Right renal cortex interstitium (tissue), 3 donors: ENCODE results near the gene OMD. TPM values are rescaled to one million over a fixed set of nuclear protein-coding genes. Genes with fewer than 3 reads are reported as not detected.

Source experiments
- DNase-seq, 3 donors: peaks; one replicate each; pipeline ENCODE4 v3.0.0-alpha.2; 2013; ENCODE audit warnings: low read depth in 3 of 3, low spot score in 2 of 3
- polyA plus RNA-seq, 3 donors: library from polyadenylated mRNA; unstranded; fragments of 120-200 nt; gene quantifications; one replicate each; pipeline ENCODE4 v1.2.1, GENCODE V29; 2013; ENCODE audit not compliant: insufficient read length in 3 of 3

The OMD gene, protein sequence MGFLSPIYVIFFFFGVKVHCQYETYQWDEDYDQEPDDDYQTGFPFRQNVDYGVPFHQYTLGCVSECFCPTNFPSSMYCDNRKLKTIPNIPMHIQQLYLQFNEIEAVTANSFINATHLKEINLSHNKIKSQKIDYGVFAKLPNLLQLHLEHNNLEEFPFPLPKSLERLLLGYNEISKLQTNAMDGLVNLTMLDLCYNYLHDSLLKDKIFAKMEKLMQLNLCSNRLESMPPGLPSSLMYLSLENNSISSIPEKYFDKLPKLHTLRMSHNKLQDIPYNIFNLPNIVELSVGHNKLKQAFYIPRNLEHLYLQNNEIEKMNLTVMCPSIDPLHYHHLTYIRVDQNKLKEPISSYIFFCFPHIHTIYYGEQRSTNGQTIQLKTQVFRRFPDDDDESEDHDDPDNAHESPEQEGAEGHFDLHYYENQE
- polyA plus RNA-seq = 1 to 10 TPM in 2 of 3 donors, under 1 TPM in 1; 0.41 to 1.5 (median 1.1) TPM

DNA sequence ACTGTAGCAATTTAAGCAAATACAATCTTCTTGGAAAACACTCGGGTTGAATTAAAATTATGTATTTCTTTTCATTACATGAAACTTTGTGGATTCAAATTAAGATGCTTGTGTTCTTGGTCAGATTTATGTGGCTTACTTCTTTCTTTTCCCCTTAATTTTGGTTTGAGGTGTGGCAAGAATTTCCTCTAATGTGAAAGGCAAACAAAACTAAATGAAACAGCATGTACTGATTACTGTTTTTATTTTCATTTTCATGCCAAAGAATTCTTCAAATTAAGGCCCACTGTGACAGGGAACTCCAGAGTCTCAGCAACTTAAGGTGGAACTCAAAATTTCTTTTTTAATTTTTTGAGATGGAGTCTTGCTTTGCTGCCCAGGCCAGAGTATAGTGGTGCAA, at the start of gene OMD:
TSS of gene OMD (minus strand) at position 132 of the 400 bp plus-strand sequence. CDS start 6,913 bp downstream, outside the sequence.
- no peak for DNase-seq

DNA sequence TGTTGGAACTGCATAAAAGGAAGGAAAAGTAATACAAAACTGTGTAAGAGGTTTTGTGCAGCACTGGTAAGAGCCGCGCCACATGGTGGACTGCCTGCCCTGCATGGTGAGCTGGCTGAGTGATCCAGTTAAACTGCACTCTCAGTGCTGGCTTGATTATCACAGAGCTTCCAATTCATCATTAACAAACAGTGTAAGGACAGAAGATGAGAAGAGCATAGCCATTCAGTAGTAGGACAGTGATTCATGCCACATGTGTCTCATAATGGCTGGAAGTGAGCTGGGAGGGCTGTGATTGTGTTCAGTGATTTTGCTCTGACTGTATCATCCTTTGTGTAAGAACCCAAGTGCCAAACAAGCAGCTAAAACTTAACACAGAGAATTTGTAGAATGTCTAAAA, 43.9 kb upstream of the OMD start:
- DNase-seq = no peak

DNA sequence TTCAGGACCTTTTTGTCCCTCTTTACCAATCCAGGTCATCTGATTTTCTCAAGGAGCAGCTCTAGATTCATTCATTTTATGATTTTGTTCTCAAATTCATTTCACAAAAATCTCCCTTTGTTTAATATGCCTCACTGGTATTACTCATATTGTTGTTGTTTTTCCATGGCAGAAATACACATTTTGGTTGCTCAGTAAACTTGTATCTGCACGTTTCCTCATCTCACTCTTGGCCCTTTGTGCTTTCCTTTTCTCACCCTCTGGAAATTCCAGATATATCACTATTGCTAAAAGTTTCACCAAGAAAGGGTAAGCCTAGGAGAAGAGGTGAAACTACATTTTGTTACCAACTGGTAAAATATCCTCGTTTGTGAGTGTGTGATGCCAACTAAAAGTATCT, 43.2 kb upstream of the OMD start:
- no peak for DNase-seq

DNA sequence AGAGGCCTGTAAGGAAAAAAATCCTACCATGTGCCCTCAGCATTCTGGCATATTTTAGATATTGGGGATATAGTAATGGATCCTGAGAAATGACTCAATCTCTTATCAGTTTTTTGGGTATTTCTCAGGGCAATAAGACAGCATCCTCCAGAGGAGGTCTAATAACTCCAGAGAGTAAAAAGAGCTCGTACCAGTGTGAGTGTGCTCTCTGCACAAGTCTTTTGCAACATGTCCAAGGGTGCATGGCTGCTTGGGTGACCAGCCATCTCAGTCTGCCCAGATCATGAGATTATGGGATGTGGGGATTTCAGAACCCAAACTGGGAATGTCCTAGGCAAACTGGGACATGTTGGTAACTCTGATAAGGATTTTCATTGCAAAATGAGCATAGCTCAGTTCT, 42.8 kb upstream of the OMD start:
- no peak for DNase-seq

DNA sequence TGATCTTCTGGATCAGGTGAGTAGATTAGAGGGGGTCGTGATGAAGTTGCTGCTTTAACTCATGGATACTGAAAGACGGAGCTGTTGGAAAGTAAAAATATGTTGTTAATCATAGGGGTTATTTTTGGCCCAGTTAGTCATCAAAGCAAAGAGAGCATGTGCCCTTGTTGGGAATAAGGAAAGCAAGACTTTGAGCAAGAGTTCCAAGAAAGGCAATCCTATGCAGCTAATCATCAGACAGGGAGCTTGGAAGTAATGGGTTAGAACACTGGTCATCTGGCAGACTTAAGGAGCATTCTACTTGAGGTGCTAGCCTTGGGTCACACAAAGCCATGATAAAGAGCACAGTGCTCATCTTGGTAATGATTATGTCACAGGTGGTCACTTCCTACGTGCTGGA, 39.7 kb upstream of the OMD start:
- DNase-seq = no peak

DNA sequence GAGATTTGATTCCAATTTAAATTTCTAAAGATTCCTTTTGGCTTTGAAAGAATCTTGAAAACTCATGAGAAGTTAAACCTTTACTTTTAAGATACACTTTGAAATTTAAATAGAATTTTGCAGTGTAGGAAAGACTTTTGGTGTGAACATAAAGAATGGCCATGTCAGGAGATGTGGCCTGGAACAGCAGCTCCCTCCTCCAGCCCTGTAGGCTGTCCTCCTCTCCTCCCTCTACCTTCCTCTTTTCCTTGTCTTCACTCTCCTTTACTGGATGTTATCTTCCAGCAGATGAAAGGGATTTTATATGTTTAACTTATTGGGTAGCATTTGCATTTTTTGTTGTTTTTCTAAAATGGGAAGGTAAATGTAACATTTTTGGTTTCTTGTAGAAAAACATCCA, 39.1 kb upstream of the OMD start:
- DNase-seq = no peak

DNA sequence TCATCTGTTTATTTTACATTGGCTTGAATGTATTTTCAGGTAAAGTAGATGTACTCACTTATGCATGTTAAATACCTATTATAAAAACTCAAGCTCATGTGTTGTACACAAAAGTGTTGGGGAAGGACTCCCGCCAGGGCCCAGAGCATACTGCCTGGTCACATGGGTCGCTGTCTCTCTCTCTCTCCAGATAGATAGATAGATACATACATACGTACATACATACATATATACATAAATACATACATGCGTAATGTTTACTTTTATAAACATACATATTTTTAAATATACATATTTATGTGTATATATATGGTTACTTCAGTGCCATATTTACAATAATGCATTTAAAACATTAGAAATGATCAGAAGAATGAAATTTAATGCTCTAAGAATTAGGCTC, 33.3 kb upstream of the OMD start:
- DNase-seq = no peak

DNA sequence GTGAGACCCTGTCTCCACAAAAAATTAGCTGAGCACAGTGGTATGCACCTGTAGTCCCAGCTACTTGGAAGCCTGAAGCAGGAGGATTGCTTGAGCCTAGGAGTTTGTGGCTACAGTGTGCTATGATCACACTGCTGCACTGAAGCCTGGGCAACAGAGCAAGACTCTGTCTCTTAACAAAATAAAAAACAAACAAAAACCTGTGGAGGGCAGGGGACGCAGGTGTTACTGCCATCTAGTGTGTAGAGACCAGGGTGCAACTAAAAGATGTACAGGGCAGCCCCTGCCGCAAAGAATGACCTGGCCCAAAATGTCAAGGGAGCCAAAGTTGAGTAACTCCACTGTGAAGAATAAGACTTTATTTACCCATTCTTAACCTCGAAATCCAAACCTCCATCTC, 30.9 kb upstream of the OMD start:
- DNase-seq = no peak

DNA sequence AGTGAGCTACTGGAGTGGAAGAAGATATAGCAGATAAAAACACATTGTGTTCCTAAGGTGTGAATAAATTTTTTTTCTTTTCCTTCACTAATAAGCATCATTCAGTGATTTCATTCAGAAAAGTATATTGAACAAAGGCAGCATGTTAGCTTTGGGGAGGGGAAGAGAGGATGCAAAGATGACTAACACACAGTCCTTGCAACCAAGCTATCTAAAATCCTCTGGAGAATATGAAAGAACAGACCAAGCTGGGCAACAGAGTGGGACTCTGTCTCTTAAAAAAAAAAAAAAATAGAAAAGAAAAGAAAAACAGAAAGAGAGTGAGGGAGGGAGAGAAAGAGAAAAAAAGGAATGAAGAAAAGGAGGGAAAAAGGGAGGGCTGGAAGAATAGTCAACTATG, 22.3 kb upstream of the OMD start:
- DNase-seq = no peak

DNA sequence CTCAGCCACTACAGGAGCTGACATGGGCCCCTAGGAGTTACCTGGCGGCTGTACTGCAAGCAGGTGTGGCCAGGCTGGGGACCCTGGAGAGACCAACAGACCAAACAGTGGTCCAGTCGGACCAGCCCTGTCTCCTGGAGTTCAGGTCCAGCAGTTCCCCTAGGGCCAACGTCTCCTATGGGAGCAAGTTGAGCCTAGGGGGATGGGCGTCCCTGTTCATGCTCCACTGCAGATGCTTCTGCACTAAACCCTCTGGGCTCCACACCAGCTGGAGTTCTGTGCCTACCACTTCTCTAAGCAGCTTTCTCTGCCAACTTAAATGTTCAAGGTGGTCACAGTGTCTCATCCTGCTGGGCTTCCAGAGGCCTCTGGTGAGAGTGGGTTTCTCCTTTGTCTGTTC, 20.6 kb upstream of the OMD start:
- no peak for DNase-seq

DNA sequence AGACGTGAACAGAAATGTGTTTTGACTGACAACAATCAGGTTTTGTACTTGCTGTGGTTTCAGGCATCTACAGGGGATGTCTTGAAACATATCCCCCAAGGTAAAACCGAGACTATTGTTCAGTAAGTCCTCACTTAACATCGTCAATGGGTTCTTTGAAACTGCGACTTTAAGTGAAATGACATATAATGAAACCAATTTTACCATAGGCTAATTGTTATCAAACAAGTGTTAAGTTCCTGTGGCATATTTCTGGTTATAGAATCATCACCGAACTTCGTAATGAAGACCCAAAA, 16.4 kb upstream of the OMD start:
- DNase-seq = no peak

DNA sequence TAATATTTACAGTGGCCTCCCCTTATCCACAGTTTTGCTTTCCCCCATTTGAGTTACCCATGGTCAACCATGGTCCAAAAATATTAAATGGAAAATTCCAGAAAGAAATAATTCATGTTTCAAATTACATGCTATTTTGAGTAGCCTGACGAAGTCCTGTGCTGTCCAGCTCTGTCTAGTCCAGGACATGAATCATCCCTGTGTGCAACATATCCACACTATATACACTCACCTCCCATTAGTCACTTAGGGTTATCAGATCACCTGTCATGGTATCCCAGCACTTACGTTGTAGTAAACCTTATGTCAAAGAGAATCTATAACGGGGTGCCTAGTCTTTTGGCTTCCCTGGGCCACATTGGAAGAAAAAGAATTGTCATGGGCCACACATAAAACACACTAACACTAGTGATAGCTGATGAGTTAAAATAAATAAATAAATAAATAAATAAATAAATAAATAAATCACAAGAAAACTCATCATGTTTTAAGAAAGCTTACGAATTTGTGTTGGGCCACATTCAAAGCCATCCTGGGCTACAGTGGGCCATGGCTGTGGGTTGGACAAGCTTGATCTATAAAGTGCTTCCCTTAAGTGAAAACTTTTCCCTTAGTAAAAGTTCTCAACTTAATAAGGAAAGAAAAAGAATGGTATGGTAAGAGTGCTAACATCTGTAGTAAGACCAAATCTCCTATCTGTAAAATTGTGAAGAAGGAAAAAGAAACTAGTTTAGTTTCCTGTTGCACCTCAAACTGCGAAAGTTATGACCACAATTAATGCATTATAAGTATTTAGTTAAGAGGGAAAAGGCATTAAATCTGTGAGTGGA, 15.9 kb upstream of the OMD start:
- DNase-seq = no peak

DNA sequence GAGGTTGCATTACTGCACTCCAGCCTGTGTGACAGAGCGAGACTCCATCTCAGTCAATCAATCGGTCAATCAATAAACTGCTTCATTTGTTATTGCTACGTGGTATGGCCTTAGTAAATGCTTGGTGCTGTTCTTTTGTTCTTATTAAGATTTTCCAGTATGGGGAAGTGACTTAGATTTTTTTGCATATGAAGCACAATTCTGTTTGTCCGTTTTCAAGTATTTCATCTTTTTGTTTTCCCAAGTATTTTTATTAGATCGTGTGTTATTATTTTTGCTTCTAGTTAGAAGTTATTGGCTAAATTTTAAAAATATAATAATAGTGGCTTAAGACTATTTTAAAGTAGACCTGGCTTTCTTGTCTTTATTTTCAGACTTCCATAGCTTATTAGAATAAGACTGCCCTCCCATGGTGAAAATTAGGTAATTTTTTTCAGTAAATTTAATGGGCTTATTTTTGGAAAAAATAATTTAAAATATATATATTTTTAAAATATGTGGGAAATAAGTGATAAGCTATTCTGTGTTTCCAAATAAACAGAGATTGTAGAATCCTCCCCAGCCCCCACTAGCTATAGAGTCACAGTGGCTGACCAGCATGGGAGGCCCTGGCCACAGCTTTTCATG, 14.7 kb upstream of the OMD start:
- no peak for DNase-seq

DNA sequence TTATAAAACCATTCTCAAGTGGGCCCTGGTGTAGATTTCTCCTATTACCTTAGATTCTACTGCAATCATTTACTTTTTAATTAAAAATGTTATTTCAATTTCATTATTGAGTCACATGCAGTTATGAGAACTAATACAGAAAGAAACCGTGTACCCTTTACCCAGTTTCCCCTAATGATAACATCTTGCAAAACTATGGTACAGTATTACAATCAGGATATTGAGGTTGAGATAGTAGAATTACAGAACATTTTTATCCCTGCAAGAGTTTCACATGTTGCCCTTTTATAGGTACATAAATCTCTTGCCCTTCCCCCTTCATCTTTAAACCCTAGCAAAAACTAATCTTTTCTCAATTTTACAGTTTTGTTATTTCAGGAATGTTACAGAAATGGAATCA, 11.0 kb upstream of the OMD start:
- no peak for DNase-seq

DNA sequence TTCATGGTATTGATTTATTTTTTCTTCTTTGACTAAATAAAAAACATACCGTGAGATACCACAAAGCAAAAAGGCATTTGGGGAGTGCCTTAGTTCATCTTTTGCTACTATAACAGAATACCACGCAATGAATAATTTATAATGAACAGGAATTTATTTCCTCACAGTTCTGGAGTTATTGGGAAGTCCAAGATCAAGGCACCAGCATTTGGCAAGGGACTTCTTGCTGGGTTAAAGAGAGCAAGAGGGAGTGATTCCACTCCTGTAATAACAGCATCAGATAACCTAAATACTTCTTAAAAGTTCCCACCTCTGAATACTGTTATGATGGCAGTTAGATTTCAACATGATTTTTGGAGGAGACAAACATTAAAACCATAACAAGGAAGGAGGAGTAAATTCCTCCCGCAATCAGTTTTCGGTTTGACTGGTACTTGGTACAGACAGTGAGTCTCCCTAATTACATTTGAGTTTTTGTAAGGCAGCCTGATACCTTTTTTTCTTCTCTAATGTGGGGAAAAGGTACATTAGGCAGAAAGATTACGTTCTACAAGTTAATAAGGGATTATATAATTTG, 8.8 kb upstream of the OMD start:
- no peak for DNase-seq

DNA sequence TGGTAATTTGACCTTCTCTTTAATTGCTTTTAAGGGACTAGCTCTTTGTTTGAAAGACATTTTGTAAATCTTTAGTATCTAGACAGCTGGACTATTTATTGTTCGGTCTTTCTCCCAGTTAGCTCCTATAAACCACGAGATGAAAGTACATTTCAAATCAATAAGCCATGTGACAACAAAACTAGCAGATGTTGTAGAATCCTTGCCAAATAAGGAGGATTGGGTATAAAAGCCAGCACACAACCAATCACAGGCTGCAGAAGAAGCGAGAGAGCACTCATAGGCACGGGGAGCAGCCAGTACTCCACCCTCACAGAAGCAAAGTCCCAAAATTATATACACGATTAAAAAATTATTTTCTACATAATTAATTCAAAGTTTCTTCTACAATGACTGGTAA, 8.1 kb upstream of the OMD start:
- DNase-seq = no peak

DNA sequence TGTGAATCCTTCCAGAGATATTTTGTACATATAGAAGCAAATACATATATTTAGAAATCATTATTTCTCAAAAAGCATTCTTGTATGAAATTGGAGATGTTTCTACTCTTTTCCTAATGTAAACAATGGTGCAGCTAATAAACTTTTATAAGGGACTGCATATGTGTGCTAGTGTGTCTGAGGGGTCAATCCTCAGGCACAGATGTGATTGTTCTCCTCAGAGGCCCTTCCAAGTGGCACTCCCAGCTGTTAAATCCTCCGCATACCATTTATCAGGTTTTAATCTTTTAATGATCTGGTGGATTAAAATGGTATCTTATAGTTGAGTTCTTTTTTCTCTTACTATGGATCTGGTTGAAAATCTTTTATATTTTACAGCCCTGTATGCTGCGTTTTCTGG, 5.6 kb upstream of the OMD start:
- DNase-seq = no peak

DNA sequence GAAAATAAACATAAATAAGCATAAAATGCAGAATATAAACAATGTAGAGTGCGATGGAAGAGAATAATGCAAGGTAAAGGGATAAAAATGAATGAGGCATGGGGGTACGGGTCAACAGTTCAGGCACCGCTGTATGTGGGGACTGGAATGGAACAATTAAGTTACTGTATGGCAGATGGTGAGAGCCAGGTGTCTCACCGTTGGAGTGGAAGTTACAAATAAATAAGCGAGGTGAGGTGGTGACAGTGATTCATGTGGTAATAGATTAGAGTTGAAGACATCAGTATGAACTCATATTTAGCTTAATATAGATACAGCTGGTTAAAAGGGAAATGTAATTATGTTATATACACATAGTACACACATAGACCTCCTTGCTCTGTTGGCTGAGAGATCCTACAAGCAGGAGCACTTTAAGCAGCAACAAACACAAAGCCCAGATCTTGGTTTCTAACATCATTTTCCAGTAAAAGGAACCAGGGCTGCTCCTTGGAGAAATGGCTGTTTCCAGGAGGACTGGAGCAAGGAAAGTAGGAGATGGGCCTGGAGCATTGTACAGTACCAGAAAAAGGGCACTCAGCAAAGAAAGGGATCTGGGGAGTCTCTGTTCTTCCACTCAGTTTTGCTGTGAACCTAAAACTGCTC, 2.4 kb upstream of the OMD start:
- DNase-seq = no peak

DNA sequence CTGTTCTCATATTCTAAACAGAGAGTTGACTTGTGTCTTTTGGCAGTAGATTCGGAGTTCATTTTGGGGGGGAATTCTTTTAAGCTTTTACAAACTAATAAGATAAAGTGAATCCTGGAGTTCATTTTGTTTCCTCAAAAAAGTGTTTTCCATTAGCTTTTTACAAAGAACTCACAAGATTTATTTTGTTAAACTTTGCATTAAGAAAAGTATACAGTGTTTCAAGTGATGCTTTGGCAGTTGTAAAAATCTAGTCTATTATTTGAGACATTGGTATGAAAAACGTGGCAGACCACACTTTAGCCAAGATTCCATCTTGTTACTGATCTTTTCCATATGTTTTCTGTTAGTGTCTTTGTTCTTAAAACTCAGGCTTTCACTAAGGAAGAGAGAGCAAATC, 1.2 kb upstream of the OMD start:
- DNase-seq = peak; percentile 58 to 77 (median 62)

DNA sequence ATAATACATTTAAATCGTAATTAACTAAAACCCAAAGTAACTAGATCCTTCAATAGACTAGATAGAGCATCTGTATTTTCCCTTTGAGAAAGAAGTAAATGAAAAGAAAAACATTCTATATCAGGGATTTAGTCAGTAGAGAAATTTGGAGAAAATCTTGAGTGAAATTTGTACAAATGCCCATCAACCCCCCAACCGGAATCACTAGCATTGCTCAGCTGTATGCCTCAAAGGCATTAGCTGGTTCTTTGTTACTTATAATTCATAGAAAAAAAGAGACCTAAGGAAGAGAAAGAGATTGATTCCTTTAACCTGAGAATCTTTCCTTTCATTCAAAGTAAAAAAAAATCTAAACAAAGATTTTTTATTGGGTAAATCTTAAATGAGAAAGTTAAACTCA, 659 bp downstream of the OMD start:
- no peak for DNase-seq
